Activated T-cell treated with anti-CD3 and anti-CD28 coated beads for 24 hours (primary cell): ENCODE measurements around the gene ANKRD9.

Source experiments
- DNase-seq: peaks from one replicate; pipeline ENCODE4 v3.0.0-alpha.2; 2020; ENCODE audit warnings: low read depth

Gene ANKRD9

GRCh38 chr14:102497998-102498677 lies 11.4 kb downstream of the ANKRD9 start:
- no peak for DNase-seq

GRCh38 chr14:102496958-102497744 lies 12.4 kb downstream of the ANKRD9 start:
- DNase-seq: no peak

GRCh38 chr14:102496331-102496691 lies 13.3 kb downstream of the ANKRD9 start:
- no peak for DNase-seq

GRCh38 chr14:102495491-102496330 lies 13.9 kb downstream of the ANKRD9 start:
- no peak for DNase-seq

GRCh38 chr14:102493585-102493984 lies 16.0 kb downstream of the ANKRD9 start:
- DNase-seq: no peak

GRCh38 chr14:102493096-102493495 lies 16.5 kb downstream of the ANKRD9 start:
- no peak for DNase-seq

- DNase-seq: no peak
These were observed 17.1 kb downstream of the ANKRD9 start for GRCh38 chr14:102492531-102492910.

GRCh38 chr14:102491786-102492530 lies 17.6 kb downstream of the ANKRD9 start:
- DNase-seq: no peak

- no peak for DNase-seq
These were observed 18.2 kb downstream of the ANKRD9 start for GRCh38 chr14:102491366-102491765.

GRCh38 chr14:102490456-102490855 lies 19.1 kb downstream of the ANKRD9 start:
- no peak for DNase-seq

GRCh38 chr14:102487204-102487577 lies 22.4 kb downstream of the ANKRD9 start:
- DNase-seq: no peak

- no peak for DNase-seq
These were observed 22.9 kb downstream of the ANKRD9 start for GRCh38 chr14:102486513-102487203.

GRCh38 chr14:102485693-102486512 lies 23.7 kb downstream of the ANKRD9 start:
- no peak for DNase-seq

- no peak for DNase-seq
These were observed 25.3 kb downstream of the ANKRD9 start for GRCh38 chr14:102484316-102484715.

- DNase-seq: no peak
These were observed 27.8 kb downstream of the ANKRD9 start for GRCh38 chr14:102481791-102482238.

- DNase-seq: no peak
These were observed 28.2 kb downstream of the ANKRD9 start for GRCh38 chr14:102481371-102481770.

GRCh38 chr14:102479777-102480176 lies 29.8 kb downstream of the ANKRD9 start:
- DNase-seq: no peak

- no peak for DNase-seq
These were observed 30.5 kb downstream of the ANKRD9 start for GRCh38 chr14:102479107-102479506.

- DNase-seq: no peak
These were observed 34.6 kb downstream of the ANKRD9 start for GRCh38 chr14:102474934-102475333.

GRCh38 chr14:102473559-102473958 lies 36.0 kb downstream of the ANKRD9 start:
- DNase-seq: no peak

- no peak for DNase-seq
These were observed 36.8 kb downstream of the ANKRD9 start for GRCh38 chr14:102472791-102473150.
